ENCODE results near the gene PARM1. TPM values are rescaled to one million over a fixed set of nuclear protein-coding genes. Genes with fewer than 3 reads are reported as not detected.

PARM1 gene
- total and polyA plus RNA-seq, 2 of the 4 experiments (the other 2 are of a cell fraction) = 0.07 to 0.18 TPM

DNA sequence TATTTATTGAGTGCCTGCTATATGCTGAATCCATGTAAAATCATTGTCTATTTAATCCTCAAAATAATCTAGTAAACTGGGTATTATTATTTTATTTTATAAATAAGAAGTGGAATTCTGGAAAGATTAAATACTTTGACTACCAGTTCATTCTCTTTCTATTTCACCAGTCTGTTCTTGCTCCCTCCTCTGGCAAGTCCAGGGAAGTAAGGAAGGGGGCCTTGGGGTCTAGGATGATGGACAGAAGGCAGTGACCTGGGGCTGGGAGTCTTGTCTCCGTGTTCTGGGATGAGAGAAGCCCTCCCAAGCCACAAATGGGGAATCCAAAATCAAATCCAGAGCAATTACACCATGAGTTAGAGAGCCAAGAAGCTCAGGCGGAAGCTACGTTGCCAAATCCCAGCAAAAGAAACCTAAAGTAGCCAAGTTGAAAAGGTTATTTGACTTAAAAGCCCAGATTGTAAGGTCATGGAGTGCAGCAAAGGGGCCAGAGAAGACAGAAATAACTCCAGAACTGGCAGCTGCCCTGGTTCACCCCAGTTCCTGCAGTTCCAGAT lies 28.3 kb upstream of the PARM1 start:
- Histone ChIP-seq H3K27ac (ENCODE audit: insufficient read depth, low read length) (no peak overlapping the region), H3K36me3 (ENCODE audit: control insufficient read depth, insufficient read depth, low read length) (no peaks in the 10 kb centered on the region), H2BK120ac (ENCODE audit: low read depth, low read length) (no peak overlapping the region), H3K9ac (ENCODE audit: low read depth, low read length) (no peak overlapping the region), H4K5ac (ENCODE audit: low read depth, low read length) (no peak overlapping the region), H3K18ac (ENCODE audit: low read depth, low read length) (no peak overlapping the region), H3K4ac (ENCODE audit: low read depth, low read length) (no peak overlapping the region), H3K9me1 (ENCODE audit: insufficient read depth, low read length) (no peaks in the 10 kb centered on the region), H2AFZ (replicated peaks; ENCODE audit: low read length, poor library complexity) (no peak overlapping the region), H4K91ac (ENCODE audit: insufficient read depth, low read depth, low read length) (no peak overlapping the region), H2AK9ac (replicated peaks; ENCODE audit: low read depth, low read length, poor library complexity) (no peak overlapping the region), H3K4me2 (ENCODE audit: low read depth, low read length) (no peak overlapping the region), H2BK15ac (ENCODE audit: low read depth, low read length) (no peak overlapping the region), H2AK5ac (ENCODE audit: low read depth, low read length) (no peak overlapping the region), H3K56ac (ENCODE audit: extremely low read depth, insufficient read depth, low read length) (no peak overlapping the region; the same call in 1 of the 2 replicates), H3K4me3 (ENCODE audit: insufficient read depth, low read depth, low read length) (no peak overlapping the region), H3K79me1 (ENCODE audit: low read depth in 1 of 2, low read length in 2 of 2) (no peaks in the 10 kb centered on the region), H4K8ac (ENCODE audit: low read depth in 2 of 2, low read length in 2 of 2) (no peak overlapping the region), H3K4me1 (ENCODE audit: control insufficient read depth, insufficient read depth, low read length) (no peaks in the 10 kb centered on the region), H2BK5ac (ENCODE audit: low read depth, low read length, poor library complexity, severe bottlenecking) (no peak overlapping the region), H3K14ac (replicated peaks; ENCODE audit: low read depth, low read length) (no peak overlapping the region), H2BK20ac (ENCODE audit: low read depth, low read length) (no peak overlapping the region), H3K27me3 (ENCODE audit: control insufficient read depth, insufficient read depth, low read length) (no peaks in the 10 kb centered on the region), H3K23ac (ENCODE audit: low read depth, low read length) (no peak overlapping the region), H3K9me3 (ENCODE audit: control insufficient read depth, insufficient read depth, low read length) (no peaks in the 10 kb centered on the region), H4K20me1 (ENCODE audit: insufficient read depth, low read length) (no peaks in the 10 kb centered on the region)
- DNase-seq = no peak
- no CpG with 5 or more reads among the region's 3 CpGs for WGBS, 2 experiments (ENCODE audit: extremely low coverage in 2 of 2, insufficient read length in 1 of 2)
- dilution Hi-C loops (cut with HindIII; ENCODE audit: low sequenced_read_pairs, unreplicated experiment) (no loop called here), in situ Hi-C loops (cut with MboI; ENCODE audit: low sequenced_read_pairs) (no loop called here), intact Hi-C loops (cut with micrococcal nuclease) (no loop called here)
- no TSS peak for BruUV-seq (replicated peaks)
- no peak for ATAC-seq (ENCODE audit: low read depth)
- POLR2A ChIA-PET (ENCODE audit: unreplicated experiment) = no interaction called here
- TF ChIP-seq, protein P1, sequence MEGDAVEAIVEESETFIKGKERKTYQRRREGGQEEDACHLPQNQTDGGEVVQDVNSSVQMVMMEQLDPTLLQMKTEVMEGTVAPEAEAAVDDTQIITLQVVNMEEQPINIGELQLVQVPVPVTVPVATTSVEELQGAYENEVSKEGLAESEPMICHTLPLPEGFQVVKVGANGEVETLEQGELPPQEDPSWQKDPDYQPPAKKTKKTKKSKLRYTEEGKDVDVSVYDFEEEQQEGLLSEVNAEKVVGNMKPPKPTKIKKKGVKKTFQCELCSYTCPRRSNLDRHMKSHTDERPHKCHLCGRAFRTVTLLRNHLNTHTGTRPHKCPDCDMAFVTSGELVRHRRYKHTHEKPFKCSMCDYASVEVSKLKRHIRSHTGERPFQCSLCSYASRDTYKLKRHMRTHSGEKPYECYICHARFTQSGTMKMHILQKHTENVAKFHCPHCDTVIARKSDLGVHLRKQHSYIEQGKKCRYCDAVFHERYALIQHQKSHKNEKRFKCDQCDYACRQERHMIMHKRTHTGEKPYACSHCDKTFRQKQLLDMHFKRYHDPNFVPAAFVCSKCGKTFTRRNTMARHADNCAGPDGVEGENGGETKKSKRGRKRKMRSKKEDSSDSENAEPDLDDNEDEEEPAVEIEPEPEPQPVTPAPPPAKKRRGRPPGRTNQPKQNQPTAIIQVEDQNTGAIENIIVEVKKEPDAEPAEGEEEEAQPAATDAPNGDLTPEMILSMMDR (conservative IDR thresholded peaks at IDR 0.05; ENCODE audit: low read depth, low read length) = no peak
- no peak for TF ChIP-seq BHLHE40 (IDR thresholded peaks at IDR 0.05; ENCODE audit: low read depth, low read length)
- TF ChIP-seq FOS (IDR thresholded peaks at IDR 0.05; ENCODE audit: low read depth, low read length) = no peak
- TF ChIP-seq RAD21 (IDR thresholded peaks at IDR 0.05; ENCODE audit: low read length) = no peak
- TF ChIP-seq NFE2L2 (IDR thresholded peaks at IDR 0.05; ENCODE audit: low read depth, low read length) = no peak
- TF ChIP-seq RCOR1 (IDR thresholded peaks at IDR 0.05; ENCODE audit: insufficient replicate concordance, low read length) = no peak
- no peak for TF ChIP-seq SMC3 (IDR thresholded peaks at IDR 0.05; ENCODE audit: low read depth, low read length)
- TF ChIP-seq ELK1 (IDR thresholded peaks at IDR 0.05; ENCODE audit: borderline replicate concordance, low read depth, low read length) = no peak
- no peak for TF ChIP-seq MAZ (IDR thresholded peaks at IDR 0.05; ENCODE audit: borderline replicate concordance, low read depth, low read length)
- no peak for TF ChIP-seq CHD1 (IDR thresholded peaks at IDR 0.05; ENCODE audit: low read depth, low read length)
- no peak for TF ChIP-seq CEBPB (IDR thresholded peaks at IDR 0.05; ENCODE audit: low read depth, low read length)
- TF ChIP-seq MXI1 (IDR thresholded peaks at IDR 0.05; ENCODE audit: borderline replicate concordance, low read depth, low read length) = no peak
- TF ChIP-seq MAFK (IDR thresholded peaks at IDR 0.05; ENCODE audit: low read depth, low read length) = no peak
- no peak for TF ChIP-seq USF2 (IDR thresholded peaks at IDR 0.05; ENCODE audit: low read depth, low read length)
- no peak for TF ChIP-seq POLR2A (IDR thresholded peaks at IDR 0.05; ENCODE audit: low read depth, low read length)
- TF ChIP-seq RFX5 (IDR thresholded peaks at IDR 0.05; ENCODE audit: low read depth, low read length) = no peak
- CTCF ChIA-PET = no interaction called here
